GM21381 (cell line): ENCODE measurements around the gene STMN3.
"Not testable (repeated sequence)": the region's sequence is repeated elsewhere in the genome, so short reads cannot be mapped to it uniquely, and the experiment has no call there.

Source experiments
- ATAC-seq: cut with Tn5 transposase; IDR thresholded peaks from one replicate; pipeline ENCODE4 v1.9.1; 2021; ENCODE audit warnings: mild to moderate bottlenecking, moderate library complexity; ENCODE audit not compliant: unreplicated experiment

The STMN3 gene

DNA sequence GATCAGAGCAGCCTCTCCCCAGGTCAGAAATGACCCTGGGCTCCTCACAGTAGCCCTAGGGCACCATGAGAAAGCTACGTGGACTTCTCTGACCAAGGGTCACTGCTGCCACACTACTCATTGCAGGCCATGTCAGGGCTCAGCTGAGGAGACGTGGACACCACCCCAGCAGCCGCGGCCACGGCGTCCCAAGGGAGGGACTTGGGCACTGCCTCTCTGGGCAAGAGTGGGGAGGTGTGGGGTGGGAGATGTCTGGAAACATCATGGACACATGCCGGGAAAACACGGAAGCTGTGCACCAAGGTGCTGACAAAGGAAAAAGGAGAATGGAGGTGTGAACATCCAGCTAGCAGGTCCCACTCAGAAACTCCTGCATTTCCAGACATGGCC is 35.4 kb downstream of the STMN3 start:
- no peak for ATAC-seq

GRCh38 chr20:63617092-63617875 is 35.9 kb downstream of the STMN3 start:
- no peak for ATAC-seq

DNA sequence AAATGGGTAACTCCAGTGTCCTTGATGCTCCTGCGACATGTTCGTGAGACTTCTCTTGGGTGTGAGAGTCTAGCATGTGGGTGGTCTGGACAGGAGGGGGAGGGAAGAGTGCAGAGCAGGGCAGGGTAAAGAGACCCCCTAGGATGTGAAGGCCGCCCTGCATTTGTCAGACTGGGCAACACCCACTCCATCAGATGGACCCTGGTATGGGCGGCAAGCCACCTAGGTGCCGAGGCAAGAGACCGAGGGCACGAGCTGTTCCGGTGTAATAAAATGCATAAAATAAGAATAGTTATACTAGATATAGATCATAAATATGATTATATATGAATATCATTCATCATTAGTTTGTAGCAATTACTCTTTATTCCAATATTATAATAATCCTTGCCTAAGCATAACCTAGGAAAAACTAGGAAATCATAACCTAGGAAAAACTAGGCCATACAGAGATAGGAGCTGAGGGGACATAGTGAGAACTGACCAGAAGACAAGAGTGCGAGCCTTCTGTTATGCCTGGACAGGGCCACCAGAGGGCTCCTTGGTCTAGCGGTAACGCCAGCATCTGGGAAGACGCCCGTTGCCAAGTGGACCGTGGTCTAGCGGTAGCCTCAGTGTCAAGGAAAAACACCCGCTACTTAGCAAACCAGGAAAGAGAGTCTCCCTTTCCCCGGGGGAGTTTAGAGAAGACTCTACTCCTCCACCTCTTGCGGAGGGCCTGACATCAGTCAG is 39.2 kb downstream of the STMN3 start:
- not testable (repeated sequence) for ATAC-seq

DNA sequence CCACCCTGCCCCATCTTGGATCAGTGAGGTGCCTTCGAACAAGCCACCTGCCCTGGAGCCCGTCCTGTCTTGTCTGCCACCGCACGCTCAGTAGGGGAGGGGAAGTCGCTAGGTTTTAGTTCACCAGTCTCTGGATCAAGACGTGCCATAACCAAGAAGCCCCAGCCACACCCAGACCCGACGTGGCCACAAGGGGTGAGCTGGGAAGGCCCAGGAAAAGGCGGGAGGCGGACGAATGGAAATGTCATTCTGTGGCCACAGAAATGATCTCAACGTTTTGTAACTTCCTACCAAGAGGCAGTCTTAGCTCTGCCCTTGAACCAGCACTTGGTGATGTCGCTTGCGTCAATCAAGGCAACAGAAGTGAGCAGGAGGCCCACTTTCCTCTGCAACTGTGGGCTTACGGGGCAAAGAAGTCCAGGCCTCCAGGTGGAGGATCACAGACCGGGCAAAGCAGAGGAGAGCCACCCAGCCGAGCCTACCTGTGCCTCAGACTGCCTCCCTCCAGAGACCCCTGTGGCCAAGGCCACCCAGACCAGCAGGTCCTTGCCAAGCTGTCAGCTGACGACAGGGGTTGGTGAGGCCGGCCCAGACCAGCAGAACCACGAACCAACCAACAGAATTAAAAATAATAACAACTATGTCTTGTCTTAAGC is 40.8 kb downstream of the STMN3 start:
- ATAC-seq, result no peak

DNA sequence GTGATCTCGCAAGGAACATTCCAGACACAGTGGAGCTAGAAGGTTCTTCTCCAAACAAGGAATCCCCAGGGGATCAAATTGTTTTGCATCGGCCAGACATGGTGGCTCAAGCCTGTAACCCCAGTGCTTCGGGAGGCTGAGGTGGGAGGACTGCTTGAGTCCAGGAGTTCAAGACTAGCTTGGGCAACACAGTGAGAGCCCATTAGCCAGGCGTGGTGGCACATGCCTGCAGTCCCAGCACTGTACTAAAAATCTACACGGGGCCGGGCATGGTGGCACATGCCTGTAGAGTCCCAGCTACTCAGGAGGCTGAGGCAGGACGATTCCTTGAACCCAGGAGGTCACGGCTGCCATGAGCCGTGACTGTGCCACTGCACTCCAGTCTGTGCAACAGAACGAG is 41.6 kb downstream of the STMN3 start:
- ATAC-seq, result no peak

GRCh38 chr20:63610581-63611435 is 42.4 kb downstream of the STMN3 start:
- no peak for ATAC-seq

DNA sequence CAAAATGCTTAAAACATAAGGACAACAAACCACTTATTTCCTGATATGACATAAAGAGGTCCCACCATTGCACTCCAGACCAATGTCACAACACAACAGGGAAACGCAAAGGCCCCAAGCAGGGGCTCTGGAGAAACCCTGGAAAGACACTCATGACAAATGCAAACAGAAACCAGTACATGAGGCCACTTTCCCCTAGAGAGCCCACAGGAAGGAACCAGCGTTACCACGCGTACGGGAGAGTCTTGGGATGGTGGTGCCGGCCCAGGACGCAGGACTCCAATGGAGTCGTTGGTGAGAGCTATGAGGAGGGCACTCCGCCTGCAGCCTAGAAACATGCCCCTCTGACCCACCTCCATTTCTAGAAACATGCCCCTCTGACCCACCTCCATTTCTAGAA is 46.5 kb downstream of the STMN3 start:
- no peak for ATAC-seq

DNA sequence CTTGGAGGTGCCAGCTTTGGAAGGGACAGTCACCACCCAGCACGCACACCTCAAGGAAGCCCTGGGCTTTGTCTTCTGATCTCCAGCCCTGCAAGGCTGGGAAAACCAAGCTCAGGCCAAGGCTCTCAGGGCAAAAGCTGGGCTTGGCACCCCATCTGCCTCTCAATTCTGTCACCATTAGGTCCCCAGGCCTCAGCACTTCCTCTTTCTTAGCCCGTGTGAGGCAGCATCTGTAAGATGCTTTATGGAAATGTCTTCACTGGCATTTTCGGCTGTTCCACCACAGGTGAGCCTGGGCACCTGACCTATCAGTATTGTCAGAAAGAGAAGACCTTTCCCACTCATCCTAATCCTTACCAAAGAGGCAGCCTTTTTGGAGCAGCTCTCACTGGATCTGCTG is 50.9 kb downstream of the STMN3 start:
- no peak for ATAC-seq

GRCh38 chr20:63601679-63602078 is 51.5 kb downstream of the STMN3 start:
- not testable (repeated sequence) for ATAC-seq

DNA sequence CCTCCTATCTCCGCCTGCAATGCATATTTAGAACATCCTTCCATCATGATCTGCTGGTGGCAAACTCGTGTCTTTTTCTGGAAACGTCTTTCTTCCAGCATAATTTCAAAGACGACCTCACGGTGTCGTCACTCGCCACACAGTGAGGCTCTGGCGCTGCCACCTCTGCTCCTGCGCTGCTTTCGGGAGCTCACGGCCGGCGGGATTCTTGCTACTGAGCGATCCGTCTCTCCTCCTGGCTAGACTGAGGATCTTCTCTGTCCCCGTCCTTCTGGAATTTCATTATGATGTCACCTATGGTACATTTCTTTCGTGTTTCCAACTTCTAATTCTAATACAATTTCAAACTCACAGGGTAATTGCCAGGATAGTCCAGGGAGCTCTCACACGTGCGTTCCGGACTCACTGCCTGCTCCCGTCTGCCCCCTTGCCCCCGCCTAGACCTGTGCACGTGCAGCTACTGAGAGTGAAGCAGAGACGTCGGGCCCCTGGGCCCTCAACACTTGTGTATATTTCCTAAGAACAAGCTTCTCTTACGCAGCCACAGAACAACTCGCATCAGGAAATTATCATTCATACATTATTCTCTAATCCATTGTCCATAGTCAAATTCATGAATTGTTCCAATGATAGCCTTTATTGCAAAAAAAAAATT is 53.7 kb downstream of the STMN3 start:
- no peak for ATAC-seq

- no peak for ATAC-seq
These were observed 54.5 kb downstream of the STMN3 start for GRCh38 chr20:63598479-63599395.

GRCh38 chr20:63597651-63598478 is 55.4 kb downstream of the STMN3 start:
- no peak for ATAC-seq

GRCh38 chr20:63596423-63596822 is 56.8 kb downstream of the STMN3 start:
- no peak for ATAC-seq

DNA sequence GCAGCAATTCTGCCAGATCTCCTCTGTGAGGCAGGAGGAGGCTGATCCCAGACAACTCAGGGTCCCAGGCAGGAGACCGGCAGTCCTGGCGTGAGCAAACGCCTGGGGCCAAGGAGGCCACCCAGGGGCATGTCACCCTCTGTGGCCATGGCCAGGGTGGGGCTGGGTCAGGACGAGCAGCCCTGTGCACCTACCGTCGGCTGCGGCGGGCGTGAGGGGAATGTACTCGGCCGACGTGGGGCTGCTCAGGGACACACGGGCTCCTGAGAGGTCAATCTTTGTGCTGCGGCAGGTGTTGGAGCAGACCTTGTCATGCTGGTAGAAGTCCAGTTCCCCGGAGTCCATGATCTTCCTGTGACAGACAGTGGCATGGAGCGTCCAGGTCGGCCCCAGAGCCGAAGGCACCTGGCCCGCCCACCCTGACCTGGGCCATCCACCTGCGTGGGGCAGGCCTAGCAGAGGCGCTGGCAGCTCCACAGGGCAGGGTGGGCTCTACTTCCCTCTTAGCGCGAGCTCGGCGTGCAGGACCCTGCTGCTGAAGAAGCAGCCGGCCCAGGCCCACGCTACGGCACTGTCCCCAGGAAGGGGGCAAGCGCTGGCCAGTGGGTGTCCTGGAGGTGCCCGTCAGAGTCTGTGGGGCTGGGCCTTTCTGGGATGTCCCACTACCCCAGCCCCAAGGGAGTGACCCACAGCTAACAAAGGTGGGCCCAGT is 57.7 kb downstream of the STMN3 start:
- no peak for ATAC-seq

- ATAC-seq, result no peak
These were observed 59.1 kb downstream of the STMN3 start for GRCh38 chr20:63594043-63594561.

GRCh38 chr20:63592661-63593060 is 60.6 kb downstream of the STMN3 start:
- no peak for ATAC-seq

- no peak for ATAC-seq
These were observed 61.4 kb downstream of the STMN3 start for GRCh38 chr20:63591786-63592355.
